Measurements from ENCODE around the gene TBCE. TPM values are rescaled to one million over a fixed set of nuclear protein-coding genes. Genes with fewer than 3 reads are reported as not detected.

TBCE gene
- total RNA-seq, 2 experiments from 2014 or later, result 21.8 to 24.0 TPM

- intact Hi-C loops (cut with micrococcal nuclease), result no loop called here
Measured at GRCh38 chr1:235336903-235337302, 30.3 kb upstream of the TBCE start.

DNA sequence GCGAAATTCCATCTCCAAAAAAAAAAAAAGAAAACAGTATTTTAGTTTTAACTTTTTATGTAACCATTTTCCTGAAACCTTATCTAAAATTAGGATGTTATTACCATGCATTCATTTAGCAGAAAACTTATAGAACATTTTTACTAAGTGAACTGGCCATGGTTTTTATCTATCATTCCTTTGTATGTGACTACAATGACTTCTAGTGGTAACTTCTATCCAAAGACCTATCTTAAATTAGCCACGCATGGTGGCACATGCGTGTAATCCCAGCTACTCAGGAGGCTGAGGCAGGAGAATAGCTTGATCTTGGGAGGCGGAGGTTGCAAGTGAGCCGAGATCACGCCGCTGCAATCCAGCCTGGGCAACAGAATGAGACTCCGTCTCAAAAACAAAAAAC lies 27.5 kb upstream of the TBCE start:
- Mint-ChIP-seq H3K27me3 (no peaks in the 10 kb centered on the region), H3K27ac (no peak overlapping the region), H3K4me1 (ENCODE audit: low read depth) (peaks cover 26% of the 10 kb centered on the region), H3K36me3 (ENCODE audit: low read depth) (peaks cover 14% of the 10 kb centered on the region), H3K9me3 (no peaks in the 10 kb centered on the region), H3K4me3 (no peak overlapping the region)
- ChIA-PET CTCF (interaction anchor here (0.9 to 3.4 kb wide), 5 partner anchors 65 to 115 kb away, joined by 3 to 11 read pairs (median 4); no protein-coding TSS in a partner anchor), POLR2A (no interaction called here)
- TF ChIP-seq CTCF (IDR thresholded peaks at IDR 0.05), result no peak
- DNase-seq, result no peak
- ATAC-seq, result no peak
- intact Hi-C loops (cut with micrococcal nuclease), result no loop called here

More at GRCh38 chr1:235336903-235337302, 30.3 kb upstream of the TBCE start:
- ATAC-seq (peak; percentile 97), DNase-seq (peak; percentile 29)
- peaks cover 7% of the 10 kb centered on the region for H3K36me3 Mint-ChIP-seq (ENCODE audit: low read depth)
- no peak for TF ChIP-seq CTCF (IDR thresholded peaks at IDR 0.05)
- CTCF ChIA-PET, result interaction anchor here (1.5 to 2.4 kb wide), 2 partner anchors 78 to 80 kb away, joined by 7 read pairs; no protein-coding TSS in a partner anchor
- H3K27me3 Mint-ChIP-seq, result no peaks in the 10 kb centered on the region
- H3K9me3 Mint-ChIP-seq, result no peaks in the 10 kb centered on the region
- peak overlapping the region; percentile 77 for H3K27ac Mint-ChIP-seq
- POLR2A ChIA-PET, result interaction anchor here (0.7 kb wide), 1 partner anchor 79 kb away, joined by 3 read pairs; no protein-coding TSS in a partner anchor
- H3K4me3 Mint-ChIP-seq, result peak overlapping the region; percentile 44
- peaks cover 30% of the 10 kb centered on the region for H3K4me1 Mint-ChIP-seq (ENCODE audit: low read depth)

DNA sequence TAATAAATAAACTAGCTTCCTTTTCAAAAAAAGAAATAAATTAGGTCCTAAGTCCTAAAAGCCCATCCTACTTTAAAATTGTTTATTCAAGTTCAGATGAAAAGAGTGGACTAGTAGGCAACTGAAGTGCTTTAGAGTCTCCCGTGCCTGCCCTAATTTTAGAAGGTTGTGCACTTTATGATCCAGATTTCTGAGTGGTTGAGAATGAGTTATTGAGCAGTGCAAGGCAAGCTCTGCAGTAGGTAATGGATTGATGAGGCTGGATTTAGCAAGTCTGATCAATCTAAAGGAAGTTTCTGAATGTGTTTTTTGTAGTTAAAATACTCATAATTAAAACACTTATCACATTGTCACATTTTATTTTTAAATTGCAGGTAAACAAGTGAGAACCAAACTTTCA lies 25.9 kb upstream of the TBCE start:
- H3K27me3 Mint-ChIP-seq, result no peaks in the 10 kb centered on the region
- no peak overlapping the region for H3K27ac Mint-ChIP-seq
- ChIA-PET POLR2A (no interaction called here), CTCF (interaction anchor here (1.1 to 3.4 kb wide), 4 partner anchors 11 to 75 kb away, joined by 3 to 11 read pairs (median 4); no protein-coding TSS in a partner anchor)
- intact Hi-C loops (cut with micrococcal nuclease), result no loop called here
- H3K9me3 Mint-ChIP-seq, result no peaks in the 10 kb centered on the region
- peaks cover 24% of the 10 kb centered on the region for H3K4me1 Mint-ChIP-seq (ENCODE audit: low read depth)
- ATAC-seq (no peak), DNase-seq (no peak)
- H3K36me3 Mint-ChIP-seq (ENCODE audit: low read depth), result peaks cover 21% of the 10 kb centered on the region
- no peak overlapping the region for H3K4me3 Mint-ChIP-seq
- no peak for TF ChIP-seq CTCF (IDR thresholded peaks at IDR 0.05)

GRCh38 chr1:235342039-235342438 lies 25.2 kb upstream of the TBCE start:
- peaks cover 16% of the 10 kb centered on the region for H3K36me3 Mint-ChIP-seq (ENCODE audit: low read depth)
- no peak for DNase-seq
- no peak for TF ChIP-seq CTCF (IDR thresholded peaks at IDR 0.05)
- no peaks in the 10 kb centered on the region for H3K9me3 Mint-ChIP-seq
- POLR2A ChIA-PET, result interaction anchor here (0.7 kb wide), 1 partner anchor 13 kb away, joined by 3 read pairs; no protein-coding TSS in a partner anchor
- peak overlapping the region; percentile 47 for H3K27ac Mint-ChIP-seq
- peaks cover 18% of the 10 kb centered on the region for H3K4me1 Mint-ChIP-seq (ENCODE audit: low read depth)
- no peaks in the 10 kb centered on the region for H3K27me3 Mint-ChIP-seq
- no peak for ATAC-seq
- CTCF ChIA-PET, result interaction anchor here (1.1 kb wide), 1 partner anchor 11 kb away, joined by 3 read pairs; no protein-coding TSS in a partner anchor
- intact Hi-C loops (cut with micrococcal nuclease), result no loop called here
- H3K4me3 Mint-ChIP-seq, result no peak overlapping the region

DNA sequence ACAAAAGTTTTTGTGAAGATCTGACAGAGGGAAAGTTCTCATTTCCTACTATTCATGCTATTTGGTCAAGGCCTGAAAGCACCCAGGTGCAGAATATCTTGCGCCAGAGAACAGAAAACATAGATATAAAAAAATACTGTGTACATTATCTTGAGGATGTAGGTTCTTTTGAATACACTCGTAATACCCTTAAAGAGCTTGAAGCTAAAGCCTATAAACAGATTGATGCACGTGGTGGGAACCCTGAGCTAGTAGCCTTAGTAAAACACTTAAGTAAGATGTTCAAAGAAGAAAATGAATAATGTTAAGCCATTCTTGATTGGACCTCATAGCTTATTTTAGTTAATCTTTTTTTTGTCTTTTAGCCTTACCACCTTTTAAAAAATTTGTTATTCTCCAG lies 24.8 kb upstream of the TBCE start:
- no peak for TF ChIP-seq CTCF (IDR thresholded peaks at IDR 0.05)

More for the DNA sequence above, 24.8 kb upstream of the TBCE start:
- Mint-ChIP-seq H3K27ac (peak overlapping the region; percentile 47), H3K27me3 (no peaks in the 10 kb centered on the region), H3K4me1 (ENCODE audit: low read depth) (peaks cover 16% of the 10 kb centered on the region), H3K4me3 (no peak overlapping the region), H3K9me3 (no peaks in the 10 kb centered on the region), H3K36me3 (ENCODE audit: low read depth) (peaks cover 16% of the 10 kb centered on the region)
- ATAC-seq (no peak), DNase-seq (no peak)
- ChIA-PET POLR2A (interaction anchor here (0.7 kb wide), 2 partner anchors 13 to 15 kb away, joined by 3 read pairs; partner anchors contain the start of gene ARID4B), CTCF (interaction anchor here (0.7 to 1.1 kb wide), 3 partner anchors 12 to 161 kb away, joined by 3 read pairs; no protein-coding TSS in a partner anchor)
- intact Hi-C loops (cut with micrococcal nuclease), result no loop called here
